ENCODE measurements around the gene BPI.

DNA sequence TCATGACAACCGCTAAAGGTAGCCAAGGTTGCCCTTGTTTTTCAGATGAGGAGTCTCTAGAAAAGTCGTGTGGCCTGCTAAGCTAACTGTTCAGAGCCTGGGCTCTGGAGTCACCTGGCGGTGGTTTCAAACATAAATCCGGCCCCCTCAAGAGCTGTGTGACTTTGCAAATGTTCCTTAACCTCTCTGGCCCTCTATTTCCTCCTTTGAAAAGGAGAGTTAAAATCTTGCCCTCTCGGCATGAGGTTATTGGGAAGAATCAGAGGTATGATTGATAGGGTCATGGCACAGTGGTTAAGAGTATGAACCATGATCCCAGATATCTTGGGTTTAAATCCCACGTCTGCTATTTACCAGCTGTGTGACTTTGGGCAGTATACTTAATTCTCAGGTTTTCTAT lies 36.7 kb downstream of the BPI start:
- TF ChIP-seq, protein P1, sequence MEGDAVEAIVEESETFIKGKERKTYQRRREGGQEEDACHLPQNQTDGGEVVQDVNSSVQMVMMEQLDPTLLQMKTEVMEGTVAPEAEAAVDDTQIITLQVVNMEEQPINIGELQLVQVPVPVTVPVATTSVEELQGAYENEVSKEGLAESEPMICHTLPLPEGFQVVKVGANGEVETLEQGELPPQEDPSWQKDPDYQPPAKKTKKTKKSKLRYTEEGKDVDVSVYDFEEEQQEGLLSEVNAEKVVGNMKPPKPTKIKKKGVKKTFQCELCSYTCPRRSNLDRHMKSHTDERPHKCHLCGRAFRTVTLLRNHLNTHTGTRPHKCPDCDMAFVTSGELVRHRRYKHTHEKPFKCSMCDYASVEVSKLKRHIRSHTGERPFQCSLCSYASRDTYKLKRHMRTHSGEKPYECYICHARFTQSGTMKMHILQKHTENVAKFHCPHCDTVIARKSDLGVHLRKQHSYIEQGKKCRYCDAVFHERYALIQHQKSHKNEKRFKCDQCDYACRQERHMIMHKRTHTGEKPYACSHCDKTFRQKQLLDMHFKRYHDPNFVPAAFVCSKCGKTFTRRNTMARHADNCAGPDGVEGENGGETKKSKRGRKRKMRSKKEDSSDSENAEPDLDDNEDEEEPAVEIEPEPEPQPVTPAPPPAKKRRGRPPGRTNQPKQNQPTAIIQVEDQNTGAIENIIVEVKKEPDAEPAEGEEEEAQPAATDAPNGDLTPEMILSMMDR (IDR thresholded peaks at IDR 0.05) = no peak
- no peak for TF ChIP-seq ZFX (IDR thresholded peaks at IDR 0.05; ENCODE audit: borderline replicate concordance)

Data from 22Rv1 (cell line).